CD1c-positive myeloid dendritic cell (primary cell): Measurements from ENCODE around the gene KRTAP5-9.
"Not testable (repeated sequence)": the region's sequence is repeated elsewhere in the genome, so short reads cannot be mapped to it uniquely, and the experiment has no call there.

Experiments
- DNase-seq: peaks from one replicate; pipeline ENCODE4 v3.0.0-alpha.2; 2016; ENCODE audit errors: extremely low spot score

Gene KRTAP5-9

GRCh38 chr11:71534711-71535608 is 13.3 kb upstream of the KRTAP5-9 start:
- not testable (repeated sequence) for DNase-seq

- DNase-seq, result no peak
Measured at GRCh38 chr11:71535825-71536224, 12.4 kb upstream of the KRTAP5-9 start.

- no peak for DNase-seq
Measured at GRCh38 chr11:71537537-71537936, 10.7 kb upstream of the KRTAP5-9 start.

GRCh38 chr11:71537977-71538665 is 10.1 kb upstream of the KRTAP5-9 start, which contains the start of gene KRTAP5-8:
KRTAP5-8 (plus strand) TSS chr11:71538025; CDS start chr11:71538056, 31 bp downstream.
- DNase-seq, result not testable (repeated sequence)

GRCh38 chr11:71538666-71538990 is 9.6 kb upstream of the KRTAP5-9 start:
- no peak for DNase-seq

- no peak for DNase-seq
Measured at GRCh38 chr11:71539017-71539416, 9.2 kb upstream of the KRTAP5-9 start.

GRCh38 chr11:71539971-71540370 is 8.2 kb upstream of the KRTAP5-9 start:
- DNase-seq, result not testable (repeated sequence)

- DNase-seq, result not testable (repeated sequence)
Measured at GRCh38 chr11:71540521-71541304, 7.5 kb upstream of the KRTAP5-9 start.

- no peak for DNase-seq
Measured at GRCh38 chr11:71542382-71542781, 5.8 kb upstream of the KRTAP5-9 start.

GRCh38 chr11:71542879-71543777 is 5.1 kb upstream of the KRTAP5-9 start:
- peak; percentile 45 for DNase-seq

GRCh38 chr11:71543866-71544265 is 4.4 kb upstream of the KRTAP5-9 start:
- DNase-seq, result peak; percentile 73

- DNase-seq, result no peak
Measured at GRCh38 chr11:71544525-71545214, 3.5 kb upstream of the KRTAP5-9 start.

- DNase-seq, result no peak
Measured at GRCh38 chr11:71545405-71545966, 2.7 kb upstream of the KRTAP5-9 start.

- no peak for DNase-seq
Measured at GRCh38 chr11:71548716-71549151, 514 bp downstream of the KRTAP5-9 start.

- DNase-seq, result peak; percentile 86
Measured at GRCh38 chr11:71551711-71552110, 3.5 kb downstream of the KRTAP5-9 start.

GRCh38 chr11:71554996-71555395 is 6.8 kb downstream of the KRTAP5-9 start:
- no peak for DNase-seq

GRCh38 chr11:71555508-71555907 is 7.3 kb downstream of the KRTAP5-9 start:
- DNase-seq, result no peak

- DNase-seq, result no peak
Measured at GRCh38 chr11:71556018-71556417, 7.8 kb downstream of the KRTAP5-9 start.

- no peak for DNase-seq
Measured at GRCh38 chr11:71557257-71557656, 9.0 kb downstream of the KRTAP5-9 start.

GRCh38 chr11:71558996-71559395 is 10.8 kb downstream of the KRTAP5-9 start:
- no peak for DNase-seq
